OCI-LY7 (cell line): ENCODE results near the gene SH3PXD2A. TPM values are rescaled to one million over a fixed set of nuclear protein-coding genes. Genes with fewer than 3 reads are reported as not detected.

Source experiments
- BruUV-seq: library from RNA; stranded (reverse); fragments of 400-500 nt; replicated peaks from 2 replicates; lab custom pipeline; 2021; lab: Mats Ljungman, UMichigan
- CTCF ChIA-PET: fragments of 300-600 bp; sonication (Branson Sonifier 250); formaldehyde crosslinking; loops from one replicate; lab custom pipeline; 2022; ENCODE audit warnings: antibody characterized with exemption; ENCODE audit not compliant: unreplicated experiment; lab: Charles Lee
- POLR2A ChIA-PET: fragments of 300-600 bp; sonication (Branson Sonifier 250); formaldehyde crosslinking; loops from one replicate; lab custom pipeline; 2022; ENCODE audit warnings: antibody characterized with exemption; lab: Charles Lee
- DNase-seq: peaks from one replicate; pipeline ENCODE4 v3.0.0-alpha.2; 2015; ENCODE audit warnings: low spot score
- H2AFZ ChIP-seq: fragments of 200-600 bp; sonication (generic), shearing (Covaris generic); 2 replicates; pipeline ENCODE4 v1.6.1; 2014; ENCODE audit warnings: mild to moderate bottlenecking, antibody characterized with exemption, low read length, moderate library complexity
- H3K27ac ChIP-seq: fragments of 200-600 bp; sonication (generic); 2 replicates; pipeline ENCODE4 v1.5.1; 2014; ENCODE audit warnings: mixed run types, low read depth, mild to moderate bottlenecking, moderate library complexity, low read length, inconsistent platforms; ENCODE audit not compliant: poor library complexity, severe bottlenecking
- H3K36me3 ChIP-seq: fragments of 200-600 bp; sonication (generic); 2 replicates; pipeline ENCODE4 v1.6.1; 2014; ENCODE audit warnings: mild to moderate bottlenecking, antibody characterized with exemption, low read length, moderate library complexity, mixed read lengths; ENCODE audit not compliant: insufficient read depth
- H3K4me1 ChIP-seq: fragments of 200-600 bp; sonication (generic); 2 replicates; pipeline ENCODE4 v1.5.1; 2014; ENCODE audit warnings: mild to moderate bottlenecking, low read length; ENCODE audit not compliant: insufficient read depth, poor library complexity, severe bottlenecking
- H3K4me2 ChIP-seq: fragments of 200-600 bp; sonication (generic); 2 replicates; pipeline ENCODE4 v1.6.1; 2014; ENCODE audit warnings: mild to moderate bottlenecking, low read length
- H3K4me3 ChIP-seq: fragments of 200-600 bp; sonication (generic); 2 replicates; pipeline ENCODE4 v1.5.1; 2014; ENCODE audit warnings: mild to moderate bottlenecking, low read depth, low read length; ENCODE audit not compliant: poor library complexity, severe bottlenecking
- H3K79me2 ChIP-seq: fragments of 200-600 bp; sonication (generic); 2 replicates; pipeline ENCODE4 v1.6.1; 2016; ENCODE audit warnings: low read depth, mild to moderate bottlenecking, low read length, moderate library complexity, mixed read lengths; ENCODE audit not compliant: insufficient read depth
- H3K9me2 ChIP-seq: fragments of 200-600 bp; sonication (generic); 2 replicates; pipeline ENCODE4 v1.6.1; 2016; ENCODE audit warnings: mild to moderate bottlenecking, low read length, mixed read lengths; ENCODE audit not compliant: insufficient read depth
- H3K9me3 ChIP-seq: fragments of 200-600 bp; sonication (generic); 2 replicates; pipeline ENCODE4 v1.6.1; 2014; ENCODE audit warnings: mild to moderate bottlenecking, mixed run types, low read length, mixed read lengths
- H4K20me1 ChIP-seq: fragments of 200-600 bp; sonication (generic); 2 replicates; pipeline ENCODE4 v1.6.1; 2014; ENCODE audit warnings: mild to moderate bottlenecking, antibody characterized with exemption, low read length, moderate library complexity, mixed read lengths; ENCODE audit not compliant: insufficient read depth
- CTCF ChIP-seq: fragments of 200-600 bp; sonication (generic); conservative IDR thresholded peaks from 2 replicates; pipeline ENCODE4 v1.5.1; 2014; ENCODE audit warnings: mild to moderate bottlenecking, antibody characterized with exemption, low read length, moderate library complexity, mixed read lengths
- EZH2phosphoT487 ChIP-seq: fragments of 200-600 bp; sonication (generic); IDR thresholded peaks from 2 replicates; pipeline ENCODE4 v1.6.1; 2018; ENCODE audit warnings: low read depth, borderline replicate concordance, mild to moderate bottlenecking, mixed run types, antibody characterized with exemption, low read length, moderate library complexity, mixed read lengths
- intact Hi-C: fragments of 100-400 bp; cut with micrococcal nuclease; formaldehyde crosslinking; loops from one replicate; pipeline ENCODE4 v1.10.0; 2022; ENCODE audit not compliant: unreplicated experiment
- total RNA-seq, 2 experiments: library from RNA; depleted of rRNA in 1 of 2; stranded (reverse); fragments of >200 nt in 1 of 2; shearing (Covaris generic) in 1 of 2; gene quantifications; 2 replicates each; pipeline ENCODE4 v1.2.3, GENCODE V29; 2014 to 2022

The SH3PXD2A gene
- total RNA-seq, 2 experiments from 2014 or later, result 0.85 to 5.9 TPM

- intact Hi-C loops, result no loop called here
- H3K9me2 ChIP-seq, result no peaks in the 10 kb centered on the region
- TF ChIP-seq CTCF (no peak), EZH2phosphoT487 (no peak)
- no peaks in the 10 kb centered on the region for H4K20me1 ChIP-seq
- no peak overlapping the region for H3K4me3 ChIP-seq
- H3K4me2 ChIP-seq, result no peak overlapping the region
- H3K4me1 ChIP-seq, result no peaks in the 10 kb centered on the region
- no peak overlapping the region for H3K27ac ChIP-seq
- H3K36me3 ChIP-seq, result no peaks in the 10 kb centered on the region
- no peak overlapping the region for H2AFZ ChIP-seq
- no peaks in the 10 kb centered on the region for H3K9me3 ChIP-seq
- ChIA-PET POLR2A (no interaction called here), CTCF (no interaction called here)
- no peak for DNase-seq
- no peaks in the 10 kb centered on the region for H3K79me2 ChIP-seq
- BruUV-seq, result no TSS peak
These were observed 56.0 kb downstream of the SH3PXD2A start for GRCh38 chr10:103799341-103799740.

- no peak for TF ChIP-seq EZH2phosphoT487
- TF ChIP-seq CTCF, result no peak
- H3K9me2 ChIP-seq, result no peaks in the 10 kb centered on the region
- H3K9me3 ChIP-seq, result no peaks in the 10 kb centered on the region
- no peaks in the 10 kb centered on the region for H4K20me1 ChIP-seq
- no peak overlapping the region for H3K27ac ChIP-seq
- CTCF ChIA-PET, result no interaction called here
- no peaks in the 10 kb centered on the region for H3K4me1 ChIP-seq
- DNase-seq, result no peak
- no peaks in the 10 kb centered on the region for H3K79me2 ChIP-seq
- intact Hi-C loops, result no loop called here
- BruUV-seq, result no TSS peak
- H3K4me3 ChIP-seq, result no peak overlapping the region
- POLR2A ChIA-PET, result no interaction called here
- no peaks in the 10 kb centered on the region for H3K36me3 ChIP-seq
- H3K4me2 ChIP-seq, result no peak overlapping the region
- no peak overlapping the region for H2AFZ ChIP-seq
These were observed 56.9 kb downstream of the SH3PXD2A start for GRCh38 chr10:103798511-103798910.

- intact Hi-C loops, result no loop called here
- no peaks in the 10 kb centered on the region for H3K4me1 ChIP-seq
- TF ChIP-seq EZH2phosphoT487 (no peak), CTCF (no peak)
- H4K20me1 ChIP-seq, result no peaks in the 10 kb centered on the region
- H3K27ac ChIP-seq, result no peak overlapping the region
- CTCF ChIA-PET, result no interaction called here
- H3K36me3 ChIP-seq, result no peaks in the 10 kb centered on the region
- H3K9me3 ChIP-seq, result no peaks in the 10 kb centered on the region
- no peak overlapping the region for H3K4me3 ChIP-seq
- H3K9me2 ChIP-seq, result no peaks in the 10 kb centered on the region
- no peaks in the 10 kb centered on the region for H3K79me2 ChIP-seq
- BruUV-seq, result no TSS peak
- no peak overlapping the region for H2AFZ ChIP-seq
- POLR2A ChIA-PET, result no interaction called here
- no peak for DNase-seq
- no peak overlapping the region for H3K4me2 ChIP-seq
These were observed 57.5 kb downstream of the SH3PXD2A start for GRCh38 chr10:103797857-103798256.
